Ammon's horn (tissue), 1 donor: ENCODE data around the gene OR13J1.

Experiments
- DNase-seq: peaks from one replicate; pipeline ENCODE4 v3.0.0-alpha.2; 2016; ENCODE audit warnings: low spot score

OR13J1 gene

DNA sequence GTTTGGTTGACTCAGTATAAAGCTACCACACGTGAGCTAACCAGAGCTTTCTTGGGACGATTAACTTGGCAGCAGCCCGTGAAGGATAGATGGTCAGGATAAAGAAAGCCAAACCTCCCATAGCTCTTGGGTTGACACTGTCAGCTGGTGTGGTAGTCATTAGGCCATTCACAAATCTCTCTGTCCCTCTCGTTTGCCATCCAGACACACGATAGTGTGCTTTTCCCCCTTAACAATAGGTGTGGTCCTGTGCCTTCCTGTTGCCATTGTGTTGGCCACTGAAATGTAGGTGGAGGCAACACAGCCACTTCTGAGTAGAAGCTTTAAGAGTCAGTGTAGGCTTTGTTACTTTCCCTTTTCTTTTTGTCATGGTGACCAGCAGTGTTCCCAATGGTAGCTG lies 11.7 kb downstream of the OR13J1 start:
- no peak for DNase-seq

- DNase-seq, result no peak
These were observed 13.3 kb downstream of the OR13J1 start for GRCh38 chr9:35856882-35857281.

- DNase-seq, result no peak
These were observed 14.0 kb downstream of the OR13J1 start for GRCh38 chr9:35856206-35856605.

DNA sequence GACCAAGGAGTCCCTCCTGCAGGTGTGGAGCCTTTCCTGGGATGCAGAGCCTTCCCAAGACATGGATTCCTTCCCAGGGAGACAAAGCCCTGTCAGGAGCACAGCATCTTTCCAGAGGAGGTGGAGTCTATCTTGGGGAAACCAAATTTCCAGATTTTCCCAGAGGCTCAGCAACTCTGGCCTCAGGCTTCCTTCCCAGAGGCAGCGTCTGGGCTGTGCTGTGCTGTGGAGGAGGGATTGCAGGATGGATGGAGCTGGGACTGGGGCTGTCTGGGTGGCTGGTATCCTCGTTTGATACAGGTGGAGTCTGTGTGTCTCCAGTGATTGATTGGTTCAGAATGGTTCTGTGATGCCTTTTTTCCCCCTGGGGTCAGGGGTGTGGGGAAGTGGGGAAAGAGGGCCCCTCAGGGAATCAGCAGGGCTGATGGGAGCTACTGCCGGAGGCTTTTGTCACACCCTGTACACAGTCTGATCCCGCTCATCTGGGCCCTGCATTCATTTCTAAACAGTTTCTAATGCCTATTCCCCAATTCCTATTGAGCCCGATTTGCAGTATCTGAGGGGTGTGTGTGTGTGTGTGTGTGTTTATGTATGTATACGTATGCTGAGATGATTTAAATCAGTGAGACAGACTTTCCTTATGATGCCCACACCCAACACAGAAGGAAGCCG lies 16.0 kb downstream of the OR13J1 start:
- no peak for DNase-seq

DNA sequence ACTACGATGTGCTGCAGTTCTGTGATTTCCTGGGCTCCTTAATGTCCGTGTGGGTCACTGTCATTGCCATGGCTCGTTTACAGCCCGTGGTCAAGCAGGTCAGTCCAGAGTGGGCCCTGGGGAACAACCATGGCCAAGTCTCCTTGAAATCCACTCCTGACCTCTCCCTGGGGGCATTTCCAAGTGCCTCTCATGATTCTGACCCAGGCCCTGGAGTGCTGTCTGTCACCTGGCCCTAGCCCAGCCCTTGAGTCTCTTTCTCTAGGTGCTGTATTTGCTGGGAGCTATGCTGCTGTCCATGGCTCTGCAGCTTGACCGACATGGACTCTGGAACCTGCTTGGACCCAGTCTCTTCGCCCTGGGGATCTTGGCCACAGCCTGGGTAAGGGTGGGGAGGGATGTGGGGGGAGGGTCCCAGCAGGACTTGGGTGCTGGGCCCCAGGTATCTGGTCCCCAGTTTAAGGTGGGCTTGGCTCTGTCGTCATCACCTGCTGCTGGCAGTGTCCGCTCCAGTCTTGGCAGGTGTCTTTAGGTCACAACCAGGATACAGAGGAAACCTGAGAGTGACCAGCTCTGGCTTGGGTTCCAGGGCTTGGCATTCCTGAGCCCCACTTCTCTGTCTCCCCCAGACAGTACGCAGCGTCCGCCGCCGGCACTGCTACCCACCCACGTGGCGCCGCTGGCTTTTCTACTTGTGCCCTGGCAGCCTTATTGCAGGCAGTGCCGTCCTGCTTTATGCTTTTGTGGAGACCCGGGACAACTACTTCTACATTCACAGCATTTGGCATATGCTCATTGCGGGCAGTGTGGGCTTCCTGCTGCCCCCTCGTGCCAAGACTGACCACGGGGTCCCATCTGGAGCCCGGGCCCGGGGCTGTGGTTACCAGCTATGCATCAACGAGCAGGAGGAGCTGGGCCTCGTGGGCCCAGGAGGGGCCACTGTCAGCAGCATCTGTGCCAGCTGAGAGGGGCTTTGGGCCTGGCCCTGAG lies 17.0 kb downstream of the OR13J1 start:
- DNase-seq, result no peak

DNA sequence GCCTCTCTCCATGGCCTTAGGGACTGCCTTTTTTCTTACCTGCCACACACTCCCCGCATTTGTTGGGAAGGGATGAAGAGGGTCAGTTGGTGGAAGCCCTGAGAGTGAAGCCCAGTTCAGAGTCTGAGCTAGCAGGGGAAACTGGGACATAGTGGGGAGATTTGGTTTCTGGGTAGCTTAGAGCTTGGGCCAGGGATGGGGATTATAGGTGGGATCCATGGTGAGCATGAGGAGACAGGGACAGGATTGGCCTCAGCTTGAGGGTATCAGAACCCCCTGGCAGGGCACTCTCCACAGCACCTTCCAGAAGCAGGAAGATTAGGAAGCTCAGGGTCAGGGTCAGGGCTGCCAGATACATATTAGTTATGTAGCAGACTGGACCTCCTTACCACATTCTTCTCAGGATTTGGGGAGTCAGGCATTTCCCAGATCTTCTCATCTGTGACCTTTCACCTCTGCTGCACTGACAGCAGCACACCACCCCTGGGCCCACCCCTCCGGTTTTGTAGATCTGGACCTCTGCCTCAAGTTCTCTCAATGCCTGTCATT lies 17.9 kb downstream of the OR13J1 start:
- DNase-seq, result no peak

DNA sequence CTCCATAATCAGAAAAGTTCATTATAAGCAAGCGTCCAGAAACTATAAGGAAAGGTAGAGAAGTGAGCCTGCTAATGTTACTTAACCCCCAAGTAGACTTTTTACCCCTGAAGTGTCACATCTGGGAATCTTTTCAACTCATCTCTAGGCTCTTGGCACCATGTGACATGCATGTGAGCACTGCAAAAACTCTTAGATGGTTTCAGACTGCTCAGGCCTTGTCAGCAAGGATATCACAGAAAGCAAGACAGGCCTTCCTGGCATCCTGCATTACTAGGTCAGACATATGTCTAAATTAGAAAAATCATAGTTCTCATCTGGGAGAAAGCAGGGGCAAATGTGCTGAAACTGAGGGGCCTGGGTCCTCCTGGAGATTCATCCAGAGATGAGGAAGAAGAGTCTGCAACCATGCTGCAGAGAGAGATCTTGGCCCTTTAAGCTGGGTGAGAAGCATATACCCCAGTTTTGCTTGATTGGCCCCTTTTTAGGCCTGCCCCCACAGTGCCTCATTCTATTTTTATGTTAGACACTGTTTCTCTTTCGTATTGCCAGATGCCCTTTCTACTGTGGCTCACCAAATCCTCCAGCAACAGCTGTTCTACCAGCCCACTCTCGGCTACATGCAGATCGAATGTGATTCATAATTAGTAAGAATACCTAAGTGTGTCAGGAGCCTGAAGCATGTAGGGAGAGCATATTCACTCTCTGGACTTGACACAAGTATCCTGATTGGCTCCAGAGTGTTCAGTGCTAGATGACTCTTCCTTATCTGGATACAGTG lies 22.2 kb downstream of the OR13J1 start:
- DNase-seq, result peak; percentile 76

- DNase-seq, result no peak
These were observed 24.1 kb downstream of the OR13J1 start for GRCh38 chr9:35845824-35846771.

GRCh38 chr9:35844628-35845270 lies 25.5 kb downstream of the OR13J1 start:
- peak; percentile 78 for DNase-seq

DNA sequence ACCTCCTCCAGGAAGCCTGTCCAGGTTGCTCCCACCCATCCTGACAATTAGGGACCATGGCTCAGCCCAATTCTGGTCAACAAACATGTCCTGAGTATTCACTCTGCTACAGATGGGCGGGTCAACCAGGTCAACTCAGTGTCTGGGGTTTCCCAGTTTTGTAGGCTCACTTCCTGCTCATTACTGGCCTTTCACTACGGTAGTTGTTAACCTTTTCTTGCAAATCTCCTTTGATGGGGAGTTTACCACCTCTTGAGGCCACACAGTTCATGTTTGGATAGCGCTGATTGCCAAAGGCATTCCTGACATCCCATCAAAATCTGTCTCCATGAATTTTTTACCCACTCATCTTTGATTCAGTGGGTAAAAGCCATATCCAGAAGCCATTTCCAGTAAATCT lies 27.4 kb downstream of the OR13J1 start:
- no peak for DNase-seq

GRCh38 chr9:35842020-35842745 lies 28.0 kb downstream of the OR13J1 start:
- DNase-seq, result no peak

- no peak for DNase-seq
These were observed 28.6 kb downstream of the OR13J1 start for GRCh38 chr9:35841645-35841900.

DNA sequence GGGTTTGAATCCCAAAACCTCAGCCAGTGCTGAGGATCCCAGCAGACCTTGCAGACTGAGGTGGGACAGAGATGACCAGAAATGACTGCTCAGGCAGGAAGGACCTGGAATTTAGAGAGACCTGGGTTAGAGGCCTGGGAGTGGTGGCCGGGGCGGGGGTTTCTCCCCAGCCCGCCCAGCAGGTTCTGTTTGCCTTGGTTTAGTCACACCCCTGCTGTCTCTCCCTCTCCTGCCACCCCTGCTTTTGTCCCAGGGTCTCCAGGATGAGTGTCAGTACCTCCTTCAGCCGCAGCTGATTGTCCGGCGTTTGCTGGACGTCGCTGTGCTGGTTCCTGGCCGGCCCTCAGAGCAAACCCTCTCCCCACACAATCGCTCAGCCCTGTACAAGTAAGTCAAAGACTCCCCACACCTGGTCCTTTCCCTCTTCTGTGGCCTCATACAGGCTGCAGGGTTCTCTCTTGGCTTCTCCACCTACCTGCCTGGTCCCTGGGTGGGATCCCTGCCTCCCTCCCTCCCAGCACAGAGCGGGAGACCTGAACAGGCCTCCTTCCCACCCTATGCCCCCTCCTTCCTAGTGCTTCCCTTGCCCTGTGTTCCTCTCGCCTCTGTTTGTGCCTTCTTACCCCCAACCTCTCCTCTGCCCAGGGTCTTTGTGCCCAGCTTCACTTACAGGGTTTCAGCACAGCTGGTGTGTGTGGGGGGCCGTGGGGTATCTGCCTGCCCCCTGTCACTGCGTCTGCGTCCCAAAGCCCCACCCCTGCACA lies 29.1 kb downstream of the OR13J1 start:
- no peak for DNase-seq

DNA sequence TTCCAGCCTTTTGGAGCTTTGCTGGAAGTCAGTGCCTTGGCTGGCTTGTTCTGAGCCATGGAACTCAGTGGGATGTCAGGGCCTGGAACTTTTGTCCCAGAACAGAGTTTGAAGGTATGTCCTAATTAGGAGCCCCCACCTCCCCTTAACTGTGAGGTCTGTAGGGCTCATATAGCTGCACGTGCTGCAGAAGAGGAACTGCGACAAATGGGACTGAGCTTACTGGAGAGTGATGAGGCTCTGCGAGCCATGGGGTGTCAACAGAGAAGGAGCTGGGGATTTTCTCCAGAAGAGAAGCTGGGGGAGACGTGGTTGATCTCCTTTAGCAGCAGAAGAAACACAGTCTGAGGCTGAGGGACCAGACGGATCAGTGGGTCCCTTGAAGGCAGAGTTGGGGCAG lies 30.3 kb downstream of the OR13J1 start:
- DNase-seq, result no peak

GRCh38 chr9:35836595-35836994 lies 33.6 kb downstream of the OR13J1 start:
- no peak for DNase-seq

GRCh38 chr9:35835766-35836165 lies 34.4 kb downstream of the OR13J1 start:
- DNase-seq, result no peak

DNA sequence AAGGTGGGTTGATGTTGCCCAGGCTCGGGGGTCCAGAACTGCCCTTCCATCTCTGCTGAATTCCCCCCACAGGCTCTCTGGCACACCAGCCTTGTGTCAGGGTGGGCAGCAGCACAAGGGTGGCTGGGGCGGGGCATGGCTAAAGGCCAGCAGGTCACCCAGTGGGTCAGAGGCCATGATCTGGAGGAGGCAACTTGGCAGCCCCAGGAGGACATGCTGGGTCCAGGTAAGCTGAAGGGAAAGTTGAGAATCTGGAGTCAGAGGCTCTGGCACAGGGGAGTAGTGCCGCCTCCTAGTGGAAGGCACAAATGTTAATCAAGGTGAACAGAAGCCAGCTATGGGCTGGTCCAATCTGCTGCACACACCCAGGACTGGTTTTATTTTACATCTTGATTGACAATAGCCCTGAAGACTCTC lies 35.0 kb downstream of the OR13J1 start:
- DNase-seq, result no peak

DNA sequence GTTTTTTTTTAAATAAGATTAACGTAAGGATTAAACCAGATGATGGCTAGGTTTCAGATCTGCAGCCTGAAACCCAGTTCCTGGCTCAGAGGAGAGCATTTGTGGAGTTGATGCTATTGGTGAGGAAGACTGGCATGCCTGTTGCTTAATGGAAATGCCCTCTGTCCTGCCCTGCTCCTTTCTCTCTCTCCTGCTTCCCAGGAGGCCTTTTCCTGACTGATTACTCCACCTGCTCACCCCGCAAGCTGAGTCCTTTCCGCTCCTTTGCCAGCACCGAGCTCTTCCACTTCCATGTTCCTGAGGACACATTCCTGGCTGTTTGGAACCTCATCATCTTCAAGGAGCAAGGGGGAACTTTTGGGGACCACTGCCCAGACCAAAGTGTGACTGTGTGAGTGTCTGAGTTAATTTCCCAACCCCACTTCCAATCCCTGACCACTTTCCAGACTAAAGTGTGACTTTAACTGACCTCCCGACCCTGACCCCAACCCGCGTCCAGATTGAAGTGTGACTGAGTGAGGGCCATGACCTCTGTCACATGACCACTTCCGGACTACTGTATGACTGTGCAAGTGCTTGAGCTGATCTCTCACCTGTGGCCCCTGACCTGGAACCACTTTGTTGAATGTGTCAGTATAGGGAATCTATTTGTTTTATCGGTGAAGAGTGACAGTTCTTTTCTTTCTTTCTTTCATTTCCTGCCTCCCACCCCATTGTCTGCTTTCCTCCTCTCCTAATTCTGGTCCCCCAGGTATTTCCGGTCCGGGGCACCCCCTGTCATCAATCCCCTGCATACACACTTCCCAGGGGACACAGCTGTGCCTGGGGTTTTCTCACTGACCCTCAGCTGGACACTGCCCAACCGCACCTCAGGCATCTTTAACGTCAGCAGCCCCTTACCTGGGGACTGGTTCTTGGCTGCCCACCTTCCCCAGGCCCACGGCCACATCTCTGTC lies 35.7 kb downstream of the OR13J1 start:
- DNase-seq, result no peak
